ENCODE data around the gene PGD.
"Not testable (repeated sequence)": the region's sequence is repeated elsewhere in the genome, so short reads cannot be mapped to it uniquely, and the experiment has no call there.

Gene PGD

DNA sequence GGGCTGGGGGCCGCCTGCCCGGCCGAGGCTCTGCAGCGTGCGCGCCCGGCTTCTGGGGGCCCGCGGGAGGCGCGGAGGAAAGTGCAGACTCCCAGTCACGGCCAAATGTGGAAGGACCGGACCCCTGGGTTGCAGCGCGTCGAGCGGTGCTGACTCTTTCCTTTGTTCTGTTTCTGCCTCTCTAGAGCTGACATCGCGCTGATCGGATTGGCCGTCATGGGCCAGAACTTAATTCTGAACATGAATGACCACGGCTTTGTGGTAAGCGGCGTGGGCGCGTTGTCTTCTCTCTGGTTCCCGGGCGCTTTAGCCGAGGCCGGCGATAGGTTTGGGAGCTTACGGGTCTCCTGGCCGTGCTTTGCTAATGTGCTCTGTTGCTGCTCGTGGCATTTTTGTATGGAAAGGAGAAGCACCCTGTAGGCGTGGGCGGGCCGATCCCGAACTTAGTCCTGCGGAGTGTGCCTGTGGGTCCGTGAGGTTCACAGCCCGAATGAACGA, 629 bp downstream of the PGD start:
- DNase-seq (ENCODE audit: low read depth in 2 of 2), result no peak

DNA sequence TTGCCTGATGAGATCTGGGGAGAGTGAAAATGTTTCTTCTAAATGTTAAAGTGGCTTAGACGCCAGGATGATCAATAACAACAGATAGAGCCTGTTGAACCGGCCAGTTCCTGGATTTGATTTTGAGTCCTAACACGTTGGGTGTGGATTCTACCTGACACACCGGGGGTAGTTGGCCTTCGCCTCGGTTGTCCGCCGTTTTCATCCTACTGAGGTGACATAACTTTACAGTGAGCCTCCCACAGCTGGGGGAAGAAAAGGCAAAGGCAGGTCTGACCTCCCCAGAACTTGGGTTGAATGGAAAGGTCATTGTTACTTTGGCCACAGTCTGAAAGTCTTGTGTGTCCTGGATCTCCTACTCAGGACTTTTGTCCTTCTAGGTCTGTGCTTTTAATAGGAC, 1.1 kb downstream of the PGD start:
- DNase-seq (ENCODE audit: low read depth in 2 of 2), result no peak

DNA sequence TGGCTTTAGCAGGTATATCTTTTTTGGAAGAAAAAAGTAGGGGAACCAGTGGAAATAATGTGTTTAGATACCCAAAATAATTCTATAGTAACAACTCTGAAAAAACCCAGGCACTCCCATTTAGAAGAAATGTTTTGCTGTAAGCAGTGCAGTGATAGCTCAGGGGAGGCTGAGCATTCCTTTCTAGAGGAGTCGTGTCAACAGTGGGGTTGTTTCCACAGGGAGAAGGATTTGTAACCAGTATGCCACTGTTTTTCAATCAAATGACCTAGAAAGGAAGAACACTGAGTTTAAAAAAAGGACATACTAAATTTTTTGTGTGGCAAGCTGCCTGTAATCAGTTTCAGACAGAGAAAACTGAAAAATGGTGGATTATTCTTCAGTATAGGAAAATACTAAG, 2.4 kb downstream of the PGD start:
- DNase-seq (ENCODE audit: low read depth in 2 of 2), result peak in 1 of 2 experiments; percentile 25

DNA sequence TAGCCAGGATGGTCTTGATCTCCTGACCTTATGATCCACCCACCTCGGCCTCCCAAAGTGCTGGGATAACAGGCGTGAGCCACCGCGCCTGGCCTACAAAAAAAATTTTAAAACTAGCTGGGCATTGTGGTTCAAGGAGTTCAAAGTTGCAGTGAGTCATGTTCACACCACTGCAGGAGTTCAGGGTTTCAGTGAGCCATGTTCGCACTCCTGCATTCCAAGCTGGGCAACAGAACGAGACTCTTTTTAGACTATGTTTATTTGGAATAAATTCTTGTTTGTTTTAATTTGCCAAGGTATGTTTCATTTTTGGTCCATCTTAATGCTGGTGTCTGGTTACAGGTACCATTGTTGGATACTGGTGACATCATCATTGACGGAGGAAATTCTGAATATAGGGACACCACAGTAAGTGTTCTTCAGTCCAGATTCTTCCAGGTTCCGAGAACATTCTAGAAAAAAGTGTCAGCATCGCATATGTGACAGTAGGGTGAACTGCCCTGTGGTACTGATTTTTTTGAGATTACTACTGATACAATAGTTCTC, 3.9 kb downstream of the PGD start:
- DNase-seq (ENCODE audit: low read depth in 2 of 2), result no peak

DNA sequence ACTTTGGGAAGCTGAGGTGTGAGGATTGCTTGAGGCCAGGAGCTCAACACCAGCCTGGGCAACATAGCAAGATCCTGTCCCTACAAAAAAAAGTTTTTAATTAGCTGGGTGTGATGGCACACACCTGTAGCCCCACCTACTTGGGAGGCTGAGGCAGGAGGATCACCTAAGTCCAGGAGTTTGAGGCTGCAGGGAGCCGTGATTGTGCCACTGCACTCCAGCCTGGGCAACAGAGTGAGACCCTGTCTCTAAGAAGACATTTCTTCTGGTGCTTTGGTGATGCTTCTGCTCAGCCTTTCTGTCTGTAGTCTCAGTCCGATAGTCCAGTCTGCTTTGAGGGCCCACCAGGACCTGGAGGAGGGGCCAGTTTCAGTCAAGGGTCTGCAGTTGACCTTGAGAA, 8.3 kb downstream of the PGD start:
- DNase-seq (ENCODE audit: low read depth in 2 of 2), result no peak

DNA sequence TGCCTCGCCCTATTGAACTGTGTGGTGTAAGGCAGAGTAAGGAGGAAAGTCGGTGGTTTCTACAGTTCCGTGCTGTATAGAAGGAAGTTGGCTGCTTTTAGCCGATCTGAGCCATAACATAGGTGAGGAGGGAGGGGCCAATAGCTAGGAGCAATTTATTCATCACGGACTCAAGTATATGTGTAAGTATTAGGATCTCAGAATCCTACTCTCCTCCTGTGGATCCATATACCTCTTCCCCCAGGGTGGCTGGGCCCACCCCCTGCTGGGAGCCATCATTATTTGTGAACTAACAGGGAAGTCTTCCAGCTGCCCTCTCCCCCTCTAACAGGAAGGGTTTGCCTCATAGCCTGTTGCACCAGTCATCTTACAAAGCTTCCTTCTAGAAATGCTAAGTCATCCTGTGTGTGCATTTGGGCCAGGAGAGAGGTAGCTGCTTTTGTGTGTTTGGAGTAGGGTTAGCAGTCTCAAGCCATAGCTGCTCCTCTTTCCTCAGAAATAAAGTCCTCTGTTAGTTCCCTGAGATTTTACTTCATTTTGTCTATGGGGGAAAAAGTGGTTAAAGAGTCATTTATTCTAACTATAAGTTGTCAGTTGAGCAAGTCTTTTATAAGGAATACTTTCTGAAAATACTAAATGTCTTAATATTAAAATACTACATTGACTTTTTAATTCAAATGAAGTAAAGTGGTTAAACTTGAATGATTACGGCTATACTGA, 16.5 kb downstream of the PGD start:
- no peak for DNase-seq (ENCODE audit: low read depth in 2 of 2)

DNA sequence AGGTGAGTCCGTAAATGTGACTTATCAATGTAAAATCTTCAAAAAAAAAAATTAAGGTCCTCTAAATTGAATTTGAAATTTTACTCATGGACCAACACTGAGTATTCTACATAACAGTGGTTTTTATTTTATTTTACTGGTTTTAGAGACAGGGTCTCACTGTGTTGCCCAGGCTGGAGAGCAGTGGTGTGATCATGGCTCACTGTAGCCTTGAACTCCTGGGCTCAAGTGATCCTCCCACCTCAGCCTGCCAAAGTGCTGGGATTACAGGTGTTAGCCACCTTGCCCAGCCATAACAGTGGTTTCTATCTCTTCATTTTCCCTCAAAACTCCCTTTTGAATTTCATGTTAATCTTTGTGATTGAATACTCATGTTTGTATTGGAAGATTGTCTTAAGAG, 17.1 kb downstream of the PGD start:
- DNase-seq (ENCODE audit: low read depth in 2 of 2), result not testable (repeated sequence)

DNA sequence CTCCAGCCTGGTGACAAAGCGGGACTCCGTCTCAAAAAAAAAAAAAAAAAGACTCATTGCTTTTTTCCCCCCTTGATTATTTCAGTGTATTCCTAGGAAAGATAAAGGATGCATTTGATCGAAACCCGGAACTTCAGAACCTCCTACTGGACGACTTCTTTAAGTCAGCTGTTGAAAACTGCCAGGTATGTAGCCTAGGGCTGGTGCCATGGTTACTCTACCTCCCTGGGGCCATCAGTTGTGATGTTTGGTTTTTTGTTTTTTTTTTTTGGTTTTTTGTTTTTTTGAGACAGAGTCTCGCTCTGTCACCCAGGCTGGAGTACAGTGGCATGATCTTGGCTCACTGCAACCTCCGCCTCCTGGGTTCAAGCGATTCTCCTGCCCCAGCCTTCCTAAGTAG, 19.9 kb downstream of the PGD start:
- not testable (repeated sequence) for DNase-seq (ENCODE audit: low read depth in 2 of 2)

DNA sequence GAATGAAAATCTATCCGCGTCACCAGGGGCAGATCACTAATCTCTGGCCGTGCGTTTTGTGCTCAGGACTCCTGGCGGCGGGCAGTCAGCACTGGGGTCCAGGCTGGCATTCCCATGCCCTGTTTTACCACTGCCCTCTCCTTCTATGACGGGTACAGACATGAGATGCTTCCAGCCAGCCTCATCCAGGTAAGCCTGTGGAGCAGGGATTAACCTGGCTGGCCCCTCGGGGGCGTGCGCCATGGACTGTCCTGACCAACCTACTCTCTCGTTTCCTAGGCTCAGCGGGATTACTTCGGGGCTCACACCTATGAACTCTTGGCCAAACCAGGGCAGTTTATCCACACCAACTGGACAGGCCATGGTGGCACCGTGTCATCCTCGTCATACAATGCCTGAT, 20.5 kb downstream of the PGD start:
- no peak for DNase-seq (ENCODE audit: low read depth in 2 of 2)

DNA sequence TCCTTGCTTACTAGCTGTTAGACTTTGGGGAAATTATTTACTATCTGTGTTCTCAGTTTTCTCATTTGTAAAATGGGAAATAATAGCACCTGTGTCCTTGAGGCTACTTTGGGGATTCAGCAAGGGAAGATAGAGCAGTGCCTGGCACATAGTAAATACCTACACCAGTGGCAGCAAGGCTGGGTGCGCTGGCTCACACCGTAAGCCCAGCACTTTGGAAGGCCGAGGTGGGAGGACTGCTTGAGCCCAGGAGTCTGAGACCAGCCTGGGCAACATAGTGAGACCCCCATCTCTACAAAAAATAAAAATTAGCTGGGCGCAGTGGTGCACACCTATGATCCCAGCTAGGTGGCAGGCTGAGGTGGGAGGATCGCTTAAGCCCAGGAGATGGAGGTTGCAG, 22.8 kb downstream of the PGD start:
- DNase-seq (ENCODE audit: low read depth in 2 of 2), result no peak

DNA sequence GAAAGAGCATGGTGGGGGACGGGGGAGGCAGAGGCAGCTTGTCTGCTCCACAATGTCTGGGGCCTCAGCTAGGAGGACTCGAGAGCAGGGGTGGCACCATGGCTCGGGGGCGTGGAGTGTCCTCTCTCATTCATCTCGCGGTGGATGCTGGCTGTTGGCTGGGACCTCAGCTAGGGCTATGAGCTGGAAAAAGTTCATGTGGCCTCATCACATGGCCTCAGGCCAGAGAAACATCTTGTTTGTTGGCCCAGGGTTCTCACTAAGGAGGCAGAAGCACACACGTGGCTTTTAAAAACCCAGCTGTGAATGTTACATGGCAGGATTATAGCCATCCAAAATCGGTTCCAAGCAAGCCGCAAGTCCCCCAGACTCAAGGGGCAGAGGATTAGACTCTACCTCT, 25.2 kb downstream of the PGD start:
- no peak for DNase-seq (ENCODE audit: low read depth in 2 of 2)

DNA sequence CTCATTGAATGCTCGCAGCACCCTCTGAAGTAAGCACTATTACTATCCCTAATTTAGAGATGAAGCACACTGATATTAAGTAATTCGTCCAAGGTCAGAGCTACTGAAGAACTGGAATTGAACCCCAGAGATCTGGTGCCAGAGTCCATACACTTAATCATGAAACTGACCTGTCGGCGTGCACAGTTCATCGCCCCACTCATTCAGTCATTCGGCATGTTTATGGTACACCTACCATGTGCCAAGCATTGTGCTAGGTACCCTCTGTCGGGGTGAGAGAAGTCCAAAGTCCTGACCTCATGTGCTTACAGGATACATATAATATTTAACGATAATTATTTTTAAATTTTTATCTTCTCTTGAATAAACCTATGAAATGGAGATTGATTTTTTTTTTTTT, 25.8 kb downstream of the PGD start:
- DNase-seq (ENCODE audit: low read depth in 2 of 2), result no peak

DNA sequence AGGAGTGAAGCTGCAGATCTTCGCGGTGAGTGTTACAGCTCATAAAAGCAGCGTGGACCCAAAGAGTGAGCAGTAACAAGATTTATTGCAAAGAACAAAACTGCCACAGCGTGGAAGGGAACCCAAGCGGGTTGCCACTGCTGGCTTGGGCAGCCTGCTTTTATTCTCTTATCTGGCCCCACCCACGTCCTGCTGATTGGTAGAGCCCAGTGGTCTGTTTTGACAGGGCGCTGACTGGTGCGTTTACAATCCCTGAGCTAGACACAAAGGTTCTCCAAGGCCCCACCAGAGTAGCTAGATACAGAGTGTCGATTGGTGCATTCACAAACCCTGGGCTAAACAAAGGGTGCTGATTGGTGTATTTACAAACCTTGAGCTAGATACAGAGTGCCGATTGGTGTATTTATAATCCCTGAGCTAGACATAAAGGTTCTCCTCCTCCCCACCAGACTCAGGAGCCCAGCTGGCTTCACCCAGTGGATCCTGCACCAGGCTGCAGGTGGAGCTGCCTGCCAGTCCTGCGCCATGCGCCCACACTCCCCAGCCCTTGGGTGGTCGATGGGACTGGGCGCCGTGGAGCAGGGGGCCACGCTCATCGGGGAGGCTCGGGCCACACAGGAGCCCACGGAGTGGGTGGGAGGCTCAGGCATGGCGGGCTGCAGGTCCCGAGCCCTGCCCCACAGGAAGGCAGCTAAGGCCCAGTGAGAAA, 27.1 kb downstream of the PGD start:
- DNase-seq (ENCODE audit: low read depth in 2 of 2), result not testable (repeated sequence)

DNA sequence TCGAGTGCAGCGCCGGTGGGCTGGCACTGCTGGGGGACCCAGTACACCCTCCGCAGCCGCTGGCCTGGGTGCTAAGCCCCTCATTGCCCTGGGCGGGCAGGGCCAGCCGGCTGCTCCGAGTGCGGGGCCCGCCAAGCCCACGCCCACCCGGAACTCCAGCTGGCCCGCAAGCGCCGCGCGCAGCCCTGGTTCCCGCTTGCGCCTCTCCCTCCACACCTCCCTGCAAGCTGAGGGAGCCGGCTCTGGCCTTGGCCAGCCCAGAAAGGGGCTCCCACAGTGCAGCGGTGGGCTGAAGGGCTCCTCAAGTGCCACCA, 27.6 kb downstream of the PGD start:
- not testable (repeated sequence) for DNase-seq (ENCODE audit: low read depth in 2 of 2)

DNA sequence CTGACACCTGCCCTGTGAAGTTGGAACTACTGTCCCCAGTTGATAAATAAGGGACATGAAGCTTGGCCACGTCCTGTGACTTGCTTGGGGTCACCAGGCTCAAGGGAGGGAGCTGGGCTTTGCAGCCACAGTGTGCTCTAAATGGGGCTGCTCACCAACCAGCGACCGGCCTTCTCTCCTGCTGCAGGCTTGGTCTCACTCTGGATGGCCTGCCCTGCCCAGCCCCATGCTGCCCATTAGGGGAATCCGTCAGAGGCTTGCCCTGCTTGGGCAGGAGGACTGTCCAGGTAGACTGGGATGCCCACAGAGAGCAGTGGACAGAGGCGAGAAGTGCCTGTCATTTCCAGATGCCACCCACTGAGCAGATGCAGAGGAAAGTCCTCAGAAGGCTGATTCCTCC, 30.1 kb downstream of the PGD start:
- no peak for DNase-seq (ENCODE audit: low read depth in 2 of 2)

DNA sequence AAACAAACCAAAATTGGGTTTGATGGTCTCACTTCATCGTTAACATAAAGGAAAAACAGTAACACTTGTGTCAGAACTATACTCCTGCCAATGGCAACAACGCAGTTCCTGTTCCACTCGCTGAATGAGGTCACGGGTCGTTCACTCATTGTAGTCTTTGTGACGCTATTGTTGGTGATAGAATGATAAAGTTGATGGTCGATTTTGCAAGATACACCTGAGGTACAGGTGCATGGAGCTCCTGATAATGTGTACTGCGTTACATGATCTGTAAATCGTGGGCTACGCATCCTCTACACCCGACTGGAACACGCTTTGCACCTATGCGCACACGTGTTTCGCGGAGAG, 31.0 kb downstream of the PGD start:
- no peak for DNase-seq (ENCODE audit: low read depth in 2 of 2)

DNA sequence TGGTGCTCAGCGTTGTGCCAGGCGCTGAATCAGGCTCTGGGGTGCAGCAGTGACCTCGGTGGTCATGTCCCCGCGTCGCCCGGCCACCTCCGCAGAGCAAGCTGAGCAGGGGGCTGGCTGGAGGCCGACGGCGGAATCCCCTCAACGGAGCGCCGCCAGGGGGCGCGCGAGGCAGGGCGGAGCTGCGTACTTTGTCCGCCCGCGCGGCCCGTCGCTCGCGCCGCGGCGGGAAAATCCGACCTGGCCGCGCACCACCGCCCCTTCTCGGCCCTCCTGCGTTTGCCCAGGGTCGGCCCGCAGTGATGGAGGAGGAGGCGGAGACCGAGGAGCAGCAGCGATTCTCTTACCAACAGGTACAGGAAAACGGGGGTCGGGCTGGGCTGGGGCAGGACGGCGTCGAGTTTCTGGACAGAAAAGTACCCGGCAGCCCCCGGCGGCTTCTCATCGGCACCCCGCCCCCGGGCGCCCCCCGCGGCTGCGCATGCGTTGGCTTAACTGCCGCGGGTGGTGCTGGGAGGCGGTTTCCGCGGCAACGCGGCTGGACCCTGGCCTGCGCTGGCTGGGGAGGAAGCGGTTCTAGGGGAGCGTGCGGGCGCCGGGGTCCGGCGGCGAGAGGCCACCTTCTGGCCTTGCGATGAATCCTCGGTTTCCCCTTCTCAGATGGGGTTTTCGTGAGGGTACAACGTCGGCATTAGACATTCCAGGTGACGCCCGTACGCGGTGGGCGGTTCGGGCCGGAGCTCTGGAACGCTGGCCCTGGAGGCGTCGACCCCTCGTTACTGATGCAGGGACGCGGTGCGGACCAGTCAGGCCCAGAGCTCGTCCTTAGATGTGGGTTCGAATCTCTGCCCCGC, 31.6 kb downstream of the PGD start, which contains the start of gene CENPS:
TSS of gene CENPS (plus strand) at position 218 of the 854 bp plus-strand sequence. CDS start at position 303, 85 bp downstream.
- DNase-seq (ENCODE audit: low read depth in 2 of 2), result peak; percentile 46 to 54

DNA sequence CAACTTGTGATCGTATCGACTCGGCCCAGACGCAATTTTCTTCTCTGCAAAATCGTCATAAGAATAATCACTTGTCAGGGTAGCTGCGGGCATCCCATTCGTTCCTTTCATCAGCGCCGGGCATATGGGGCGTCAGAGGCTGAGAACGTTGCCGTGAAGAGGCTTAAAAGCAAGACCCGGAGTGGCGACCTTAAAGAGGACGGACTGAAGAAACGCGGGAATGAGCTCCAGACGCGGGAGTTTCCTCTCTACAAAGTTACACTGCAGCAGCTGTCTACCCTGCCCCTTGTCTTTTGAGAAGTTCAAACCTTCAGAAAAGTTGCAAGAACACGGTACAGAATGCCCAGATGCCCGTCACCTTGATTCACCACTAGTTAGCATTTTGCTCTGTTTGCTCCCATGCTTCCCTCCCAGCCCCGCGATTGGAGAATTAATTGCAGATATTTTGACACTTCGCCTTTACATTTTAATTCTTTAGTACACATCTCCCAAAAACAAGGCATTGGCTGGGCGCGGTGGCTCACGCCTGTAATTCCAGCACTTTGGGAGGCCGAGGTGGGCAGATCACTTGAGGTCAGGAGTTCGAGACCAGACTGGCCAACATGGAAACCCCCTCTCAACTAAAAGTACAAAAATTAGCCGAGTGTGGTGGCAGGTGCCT, 32.3 kb downstream of the PGD start:
- DNase-seq (ENCODE audit: low read depth in 2 of 2), result no peak

DNA sequence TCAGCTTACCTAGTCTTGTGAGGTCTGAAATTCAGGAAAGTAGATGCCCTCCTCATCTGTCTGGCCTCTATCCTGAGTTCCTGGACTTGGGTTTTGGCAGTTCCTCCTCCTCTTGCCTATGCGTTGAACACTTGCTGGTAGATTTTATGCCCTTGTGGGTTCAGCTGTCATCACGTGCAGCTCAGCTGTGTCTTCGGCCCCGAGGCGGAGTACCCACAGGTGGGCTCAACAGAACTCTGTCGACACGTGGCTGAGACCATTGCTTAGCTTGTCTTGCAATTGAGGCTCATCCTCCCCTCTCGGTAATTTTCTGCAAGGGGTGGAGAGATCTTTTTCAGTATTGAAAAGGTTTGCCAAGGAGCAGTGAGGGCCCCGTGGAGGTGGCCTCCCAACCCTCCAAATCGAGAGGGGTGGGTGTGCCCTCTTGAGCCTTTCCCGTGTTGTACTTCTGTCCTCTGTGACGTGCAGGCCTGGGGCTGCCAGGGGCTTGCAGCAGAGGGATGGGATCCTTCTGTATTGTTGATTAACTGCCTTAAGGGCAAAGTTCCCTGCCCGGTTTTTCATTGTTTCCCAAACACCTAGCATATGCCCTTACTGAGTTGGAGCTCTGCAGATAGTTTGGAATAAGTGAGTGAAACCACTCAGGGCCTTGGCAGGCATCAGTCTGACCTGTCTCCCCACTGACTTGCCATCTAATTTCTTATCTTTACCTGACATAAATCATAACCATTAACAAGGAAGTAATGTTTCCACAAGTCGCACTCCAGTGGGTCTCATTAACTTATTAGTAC, 34.2 kb downstream of the PGD start:
- no peak for DNase-seq (ENCODE audit: low read depth in 2 of 2)

DNA sequence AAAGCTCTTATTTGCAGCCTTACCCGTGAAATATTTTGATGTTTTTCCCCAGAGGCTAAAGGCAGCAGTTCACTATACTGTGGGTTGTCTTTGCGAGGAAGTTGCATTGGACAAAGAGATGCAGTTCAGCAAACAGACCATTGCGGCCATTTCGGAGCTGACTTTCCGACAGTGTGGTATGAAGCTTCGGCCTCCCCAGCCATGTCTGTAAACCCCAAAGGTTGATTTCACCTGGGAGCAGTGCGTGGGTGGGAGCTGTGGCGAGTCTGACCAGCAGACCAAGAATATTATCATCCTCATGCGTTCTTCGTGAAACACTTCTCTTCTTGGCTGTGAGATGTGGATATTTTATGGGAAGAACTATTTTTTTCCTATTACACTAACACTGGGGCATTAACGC, 34.9 kb downstream of the PGD start:
- DNase-seq (ENCODE audit: low read depth in 2 of 2), result no peak

DNA sequence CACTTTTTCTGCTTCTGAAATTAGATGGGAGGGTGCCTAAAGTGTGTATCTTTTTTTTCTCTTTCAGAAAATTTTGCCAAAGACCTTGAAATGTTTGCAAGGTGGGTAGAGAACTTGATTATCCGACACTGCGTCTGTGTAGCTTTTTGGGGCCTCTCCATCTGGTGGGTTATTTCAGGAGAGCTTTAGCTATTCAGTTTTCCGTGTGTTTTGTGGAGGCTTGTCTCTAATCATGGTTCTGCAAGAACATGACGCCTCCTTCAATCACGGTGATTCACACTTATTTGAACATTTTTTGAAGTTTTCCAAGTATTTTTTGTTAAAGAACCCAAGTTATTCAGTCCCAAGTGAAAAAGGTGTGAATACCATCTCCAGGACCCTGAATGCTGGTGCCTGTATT, 35.7 kb downstream of the PGD start:
- no peak for DNase-seq (ENCODE audit: low read depth in 2 of 2)

Data from fibroblast of skin of left biceps (primary cell).